Measurements from ENCODE around the gene NOCT. TPM values are rescaled to one million over a fixed set of nuclear protein-coding genes. Genes with fewer than 3 reads are reported as not detected.

Gene NOCT
- total RNA-seq, 1 experiment from 2014 or later: 20.4 TPM

GRCh38 chr4:139048026-139048425 lies 32.4 kb downstream of the NOCT start:
- ChIA-PET RAD21 (ENCODE audit: low non-redundant PET in 1 of 2, low total read pairs in 2 of 2, uncharacterized antibody in 2 of 2, unreplicated experiment in 2 of 2) (no interaction called here), POLR2A (no interaction called here), CTCF (interaction anchor here (2.6 kb wide), 1 partner anchor 18 kb away, joined by 9 read pairs; no protein-coding TSS in a partner anchor)
- intact Hi-C loops (cut with micrococcal nuclease): no loop called here
- H4K20me1 ChIP-seq (ENCODE audit: insufficient read depth): peaks cover 5% of the 10 kb centered on the region; the same call in 1 of the 2 replicates
- H3K27me3 ChIP-seq (ENCODE audit: insufficient read depth, low read length): no peaks in the 10 kb centered on the region
- H3K9ac ChIP-seq (ENCODE audit: low read length): no peak overlapping the region
- BruUV-seq (replicated peaks): no TSS peak
- H3K36me3 ChIP-seq (ENCODE audit: control insufficient read depth in 1 of 2, insufficient read depth in 2 of 2, low read length in 2 of 2): peaks cover 16 to 22% of the 10 kb centered on the region in 2 experiments; a peak in 3 of 4 replicates
- DNase-seq (ENCODE audit: low read depth, low spot score): no peak
- H3K4me2 ChIP-seq (ENCODE audit: low read length): no peak overlapping the region
- no peaks in the 10 kb centered on the region for H3K9me2 ChIP-seq (ENCODE audit: insufficient read depth)
- no peak overlapping the region for H2AFZ ChIP-seq (ENCODE audit: low read depth, low read length, poor library complexity, severe bottlenecking)
- H3K27ac ChIP-seq (ENCODE audit: low read depth, low read length): no peak overlapping the region
- TF ChIP-seq SRF (IDR thresholded peaks at IDR 0.05; ENCODE audit: low read depth) (no peak), CEBPB (IDR thresholded peaks at IDR 0.05; ENCODE audit: low read depth) (no peak), EGR1 (IDR thresholded peaks at IDR 0.05; ENCODE audit: low read depth) (no peak)
- H3K79me2 ChIP-seq (ENCODE audit: insufficient read depth, low read length): peaks cover 67% of the 10 kb centered on the region
- no peak for ATAC-seq
- no peaks in the 10 kb centered on the region for H3K4me1 ChIP-seq (ENCODE audit: control insufficient read depth in 1 of 2, insufficient read depth in 2 of 2, low read length in 2 of 2)
- no peak overlapping the region for H3K4me3 ChIP-seq (replicated peaks in 1 of 2; ENCODE audit: low read depth in 1 of 2, low read length in 2 of 2)
- no peaks in the 10 kb centered on the region for H3K9me3 ChIP-seq (ENCODE audit: control insufficient read depth in 1 of 2, insufficient read depth in 1 of 2, low read depth in 1 of 2, low read length in 2 of 2)

DNA sequence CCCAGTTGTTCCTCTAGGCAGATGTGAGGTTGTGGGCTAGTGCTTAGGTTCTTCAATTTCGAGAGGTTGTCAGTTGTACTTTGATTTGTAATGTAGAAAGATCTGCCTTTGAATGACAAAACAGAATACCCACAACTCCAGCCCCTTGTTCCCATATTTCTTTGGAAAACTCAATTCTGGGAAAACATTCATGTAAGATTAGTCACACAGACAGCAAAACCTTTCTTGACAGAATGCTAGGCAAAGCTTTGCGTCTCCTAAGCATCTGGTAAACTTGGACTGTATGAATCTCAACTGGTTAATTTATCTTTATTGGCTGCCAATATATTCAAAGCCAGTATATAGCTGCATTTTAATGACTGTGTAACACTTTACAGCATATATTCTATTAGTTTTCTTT lies 34.9 kb downstream of the NOCT start:
- Histone ChIP-seq H3K4me3 (replicated peaks in 1 of 2; ENCODE audit: low read depth in 1 of 2, low read length in 2 of 2) (no peak overlapping the region), H4K20me1 (ENCODE audit: insufficient read depth) (peaks cover 8% of the 10 kb centered on the region; the same call in 1 of the 2 replicates), H3K4me2 (ENCODE audit: low read length) (no peak overlapping the region), H3K79me2 (ENCODE audit: insufficient read depth, low read length) (peaks cover 61% of the 10 kb centered on the region), H3K9me3 (ENCODE audit: control insufficient read depth in 1 of 2, insufficient read depth in 1 of 2, low read depth in 1 of 2, low read length in 2 of 2) (no peaks in the 10 kb centered on the region), H3K27ac (ENCODE audit: low read depth, low read length) (no peak overlapping the region), H3K9me2 (ENCODE audit: insufficient read depth) (no peaks in the 10 kb centered on the region), H3K27me3 (ENCODE audit: insufficient read depth, low read length) (no peaks in the 10 kb centered on the region), H2AFZ (ENCODE audit: low read depth, low read length, poor library complexity, severe bottlenecking) (no peak overlapping the region), H3K36me3 (ENCODE audit: control insufficient read depth in 1 of 2, insufficient read depth in 2 of 2, low read length in 2 of 2) (peaks cover 8 to 14% of the 10 kb centered on the region in 2 experiments; a peak in 3 of 4 replicates), H3K9ac (ENCODE audit: low read length) (no peak overlapping the region), H3K4me1 (ENCODE audit: control insufficient read depth in 1 of 2, insufficient read depth in 2 of 2, low read length in 2 of 2) (peaks cover 0 to 11% of the 10 kb centered on the region in 2 experiments; a peak in 2 of 4 replicates)
- TF ChIP-seq POLR2A (IDR thresholded peaks at IDR 0.05; ENCODE audit: borderline replicate concordance, extremely low read depth, insufficient read depth, insufficient read length): no peak
- TF ChIP-seq EZH2 (IDR thresholded peaks at IDR 0.05): no peak
- no peak for TF ChIP-seq RAD21 (IDR thresholded peaks at IDR 0.05; ENCODE audit: low read depth)
- TF ChIP-seq ZNF274 (IDR thresholded peaks at IDR 0.05; ENCODE audit: low read depth, low read length): no peak
- TF ChIP-seq SIN3A (IDR thresholded peaks at IDR 0.05; ENCODE audit: low read depth): no peak
- TF ChIP-seq CEBPB (IDR thresholded peaks at IDR 0.05; ENCODE audit: low read depth): no peak
- TF ChIP-seq, protein P1, sequence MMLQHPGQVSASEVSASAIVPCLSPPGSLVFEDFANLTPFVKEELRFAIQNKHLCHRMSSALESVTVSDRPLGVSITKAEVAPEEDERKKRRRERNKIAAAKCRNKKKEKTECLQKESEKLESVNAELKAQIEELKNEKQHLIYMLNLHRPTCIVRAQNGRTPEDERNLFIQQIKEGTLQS (IDR thresholded peaks at IDR 0.05): no peak
- TF ChIP-seq ZFX (IDR thresholded peaks at IDR 0.05): no peak
- ChIA-PET RAD21 (ENCODE audit: low non-redundant PET in 1 of 2, low total read pairs in 2 of 2, uncharacterized antibody in 2 of 2, unreplicated experiment in 2 of 2) (no interaction called here), POLR2A (no interaction called here), CTCF (interaction anchor here (2.6 kb wide), 1 partner anchor 20 kb away, joined by 9 read pairs; no protein-coding TSS in a partner anchor)
- intact Hi-C loops (cut with micrococcal nuclease): no loop called here
- ATAC-seq (no peak), DNase-seq (ENCODE audit: low read depth, low spot score) (no peak)
- no TSS peak for BruUV-seq (replicated peaks)

All from HCT116 (cell line).